KMS-11 (cell line): Measurements from ENCODE around the gene NEU4.

Experiments used
- H2AFZ ChIP-seq: fragments of 200-600 bp; sonication (generic); 2 replicates; pipeline ENCODE4 v1.6.1; 2016; ENCODE audit warnings: antibody characterized with exemption, mixed run types, low read depth
- H3K27ac ChIP-seq: fragments of 200-600 bp; sonication (generic); 2 replicates; pipeline ENCODE4 v1.6.1; 2016; ENCODE audit warnings: mild to moderate bottlenecking, mixed run types
- H3K27me3 ChIP-seq: fragments of 200-600 bp; sonication (generic); 2 replicates; pipeline ENCODE4 v1.6.1; 2017; ENCODE audit warnings: mild to moderate bottlenecking, low read depth, mixed run types, moderate library complexity; ENCODE audit not compliant: insufficient read depth
- H3K36me3 ChIP-seq: fragments of 200-600 bp; sonication (generic); 2 replicates; pipeline ENCODE4 v1.6.1; 2017; ENCODE audit warnings: mild to moderate bottlenecking, mixed run types; ENCODE audit not compliant: insufficient read depth
- H3K4me1 ChIP-seq: fragments of 200-600 bp; sonication (generic); 2 replicates; pipeline ENCODE4 v1.6.1; 2016; ENCODE audit warnings: mild to moderate bottlenecking, low read depth, mixed run types; ENCODE audit not compliant: poor library complexity, severe bottlenecking
- H3K4me2 ChIP-seq: fragments of 200-600 bp; sonication (generic); 2 replicates; pipeline ENCODE4 v1.7.0; 2016; ENCODE audit warnings: mild to moderate bottlenecking, mixed run types
- H3K4me3 ChIP-seq: fragments of 200-600 bp; sonication (generic); IDR thresholded peaks from 2 replicates; pipeline ENCODE4 v1.6.1; 2017; ENCODE audit warnings: low read depth, low read length, mixed read lengths; ENCODE audit not compliant: insufficient read depth
- H3K79me2 ChIP-seq: fragments of 200-600 bp; sonication (generic); 2 replicates; pipeline ENCODE4 v1.6.1; 2016; ENCODE audit warnings: low read depth, mixed run types; ENCODE audit not compliant: insufficient read depth
- H3K9ac ChIP-seq: fragments of 200-600 bp; sonication (generic); 2 replicates; pipeline ENCODE4 v1.6.1; 2016; ENCODE audit warnings: mild to moderate bottlenecking, mixed run types
- H4K20me1 ChIP-seq: fragments of 200-600 bp; sonication (generic); 2 replicates; pipeline ENCODE4 v1.6.1; 2016; ENCODE audit warnings: mild to moderate bottlenecking, mixed run types; ENCODE audit not compliant: insufficient read depth
- CTCF ChIP-seq: fragments of 200-600 bp; sonication (generic); conservative IDR thresholded peaks from 2 replicates; pipeline ENCODE4 v1.6.1; 2017; ENCODE audit warnings: low read depth, mild to moderate bottlenecking, antibody characterized with exemption, low read length, moderate library complexity, mixed read lengths

The NEU4 gene

GRCh38 chr2:241865416-241865956 lies 56.5 kb downstream of the NEU4 start:
- no peak overlapping the region for H3K9ac ChIP-seq
- no peak overlapping the region for H3K4me3 ChIP-seq
- no peak overlapping the region for H3K27ac ChIP-seq
- H3K27me3 ChIP-seq: peaks cover 19% of the 10 kb centered on the region; the same call in 1 of the 2 replicates
- H4K20me1 ChIP-seq: no peaks in the 10 kb centered on the region
- no peaks in the 10 kb centered on the region for H3K36me3 ChIP-seq
- no peak overlapping the region for H3K4me2 ChIP-seq
- TF ChIP-seq CTCF: no peak
- H3K79me2 ChIP-seq: no peaks in the 10 kb centered on the region
- H3K4me1 ChIP-seq: peaks cover 9% of the 10 kb centered on the region
- no peak overlapping the region for H2AFZ ChIP-seq

- Histone ChIP-seq H3K36me3 (no peaks in the 10 kb centered on the region), H3K27me3 (peaks cover 19% of the 10 kb centered on the region; the same call in 1 of the 2 replicates), H3K4me1 (peaks cover 2% of the 10 kb centered on the region)
Measured at GRCh38 chr2:241865957-241866789, 57.2 kb downstream of the NEU4 start.

More at GRCh38 chr2:241865957-241866789, 57.2 kb downstream of the NEU4 start:
- Histone ChIP-seq H2AFZ (no peak overlapping the region), H3K4me2 (no peak overlapping the region), H3K79me2 (no peaks in the 10 kb centered on the region), H3K27ac (no peak overlapping the region), H3K9ac (no peak overlapping the region), H3K4me3 (no peak overlapping the region), H4K20me1 (no peaks in the 10 kb centered on the region)
- no peak for TF ChIP-seq CTCF
